GM12878 (cell line): Measurements from ENCODE around the gene LYSMD2.

Experiments
- BHLHE40 ChIP-seq, 2 experiments: fragments of 450-650 bp in 1 of 2; IDR thresholded peaks; 2 replicates each; pipeline ENCODE4 v1.6.1; 2011 to 2017; ENCODE audit warnings: low read depth in 2 of 2, borderline replicate concordance in 1 of 2, improper control_type of control experiment in 1 of 2, low read length in 1 of 2, mild to moderate bottlenecking in 1 of 2
- EP300 ChIP-seq, 2 experiments: fragments of 150-350 bp in 1 of 2; IDR thresholded peaks; 2 replicates each; pipeline ENCODE4 v1.6.1; 2011 to 2012; ENCODE audit warnings: low read depth in 2 of 2, low read length in 2 of 2, borderline replicate concordance in 1 of 2, improper control_type of control experiment in 1 of 2, inconsistent platforms in 1 of 2; ENCODE audit not compliant: control insufficient read depth in 1 of 2
- ETV6 ChIP-seq, 2 experiments: fragments of 450-650 bp in 1 of 2; IDR thresholded peaks in 1 of 2; conservative IDR thresholded peaks in 1 of 2; 2 replicates each; pipeline ENCODE4 v1.6.1; 2014; ENCODE audit warnings: antibody characterized with exemption in 1 of 2, borderline replicate concordance in 1 of 2, low read depth in 1 of 2, mild to moderate bottlenecking in 1 of 2, moderate library complexity in 1 of 2
- FOXK2 ChIP-seq: fragments of 450-650 bp; IDR thresholded peaks from 2 replicates; pipeline ENCODE4 v1.6.1; 2017; ENCODE audit warnings: mild to moderate bottlenecking, moderate library complexity
- MXI1 ChIP-seq: fragments of 150-350 bp; IDR thresholded peaks from 2 replicates; pipeline ENCODE4 v1.6.1; 2011; ENCODE audit warnings: low read depth, mild to moderate bottlenecking, inconsistent platforms, low read length, improper control_type of control experiment
- POLR2A ChIP-seq: IDR thresholded peaks from 2 replicates; pipeline ENCODE4 v1.6.1; 2011; ENCODE audit warnings: low read depth, mild to moderate bottlenecking, low read length
- POLR2AphosphoS5 ChIP-seq: IDR thresholded peaks from 2 replicates; pipeline ENCODE4 v1.6.1; 2011; ENCODE audit warnings: mild to moderate bottlenecking, low read length, inconsistent platforms
- RAD21 ChIP-seq: IDR thresholded peaks from 2 replicates; pipeline ENCODE4 v1.6.1; 2011; ENCODE audit warnings: mild to moderate bottlenecking, low read depth, low read length, moderate library complexity; ENCODE audit not compliant: insufficient read depth
- RCOR1 ChIP-seq: conservative IDR thresholded peaks from 2 replicates; pipeline ENCODE4 v1.6.1; 2012; ENCODE audit warnings: low read depth, low read length, improper control_type of control experiment
- USF2 ChIP-seq: IDR thresholded peaks from 2 replicates; pipeline ENCODE4 v1.6.1; 2011; ENCODE audit warnings: low read depth, low read length, improper control_type of control experiment, borderline replicate concordance
- YBX1 ChIP-seq: fragments of 450-650 bp; IDR thresholded peaks from 2 replicates; pipeline ENCODE4 v1.6.1; 2016; ENCODE audit warnings: antibody characterized with exemption
- ZNF592 ChIP-seq: fragments of 450-650 bp; IDR thresholded peaks from 2 replicates; pipeline ENCODE4 v1.6.1; 2017; ENCODE audit warnings: mild to moderate bottlenecking, moderate library complexity
- TF ChIP-seq, protein P1 (sequence below): IDR thresholded peaks from 2 replicates; pipeline ENCODE4 v1.6.1; 2011; ENCODE audit warnings: mild to moderate bottlenecking, low read depth, low read length, moderate library complexity; ENCODE audit not compliant: insufficient replicate concordance
- TF ChIP-seq, protein P2 (sequence below): IDR thresholded peaks from 2 replicates; pipeline ENCODE4 v1.6.1; 2012; ENCODE audit warnings: low read depth, low read length, improper control_type of control experiment

GRCh38 chr15:51739061-51739712, 1.7 kb upstream of the LYSMD2 start:
- TF ChIP-seq USF2 (no peak), MXI1 (no peak), POLR2A (no peak), RCOR1 (no peak), RAD21 (no peak), ETV6 (conservative IDR thresholded peaks at IDR 0.05 in 1 of 2, IDR thresholded peaks at IDR 0.05 in 1 of 2; ENCODE audit: borderline replicate concordance in 1 of 2, low read depth in 1 of 2) (no peak), ZNF592 (no peak), FOXK2 (no peak), EP300 (IDR thresholded peaks at IDR 0.05; ENCODE audit: borderline replicate concordance in 1 of 2, control insufficient read depth in 1 of 2, low read depth in 2 of 2, low read length in 2 of 2) (no peak), YBX1 (no peak), BHLHE40 (IDR thresholded peaks at IDR 0.05; ENCODE audit: borderline replicate concordance in 1 of 2, low read depth in 2 of 2, low read length in 1 of 2) (no peak), POLR2AphosphoS5 (no peak)
- TF ChIP-seq, protein P1, sequence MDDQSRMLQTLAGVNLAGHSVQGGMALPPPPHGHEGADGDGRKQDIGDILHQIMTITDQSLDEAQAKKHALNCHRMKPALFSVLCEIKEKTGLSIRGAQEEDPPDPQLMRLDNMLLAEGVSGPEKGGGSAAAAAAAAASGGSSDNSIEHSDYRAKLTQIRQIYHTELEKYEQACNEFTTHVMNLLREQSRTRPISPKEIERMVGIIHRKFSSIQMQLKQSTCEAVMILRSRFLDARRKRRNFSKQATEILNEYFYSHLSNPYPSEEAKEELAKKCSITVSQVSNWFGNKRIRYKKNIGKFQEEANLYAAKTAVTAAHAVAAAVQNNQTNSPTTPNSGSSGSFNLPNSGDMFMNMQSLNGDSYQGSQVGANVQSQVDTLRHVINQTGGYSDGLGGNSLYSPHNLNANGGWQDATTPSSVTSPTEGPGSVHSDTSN = no peak
- TF ChIP-seq, protein P2, sequence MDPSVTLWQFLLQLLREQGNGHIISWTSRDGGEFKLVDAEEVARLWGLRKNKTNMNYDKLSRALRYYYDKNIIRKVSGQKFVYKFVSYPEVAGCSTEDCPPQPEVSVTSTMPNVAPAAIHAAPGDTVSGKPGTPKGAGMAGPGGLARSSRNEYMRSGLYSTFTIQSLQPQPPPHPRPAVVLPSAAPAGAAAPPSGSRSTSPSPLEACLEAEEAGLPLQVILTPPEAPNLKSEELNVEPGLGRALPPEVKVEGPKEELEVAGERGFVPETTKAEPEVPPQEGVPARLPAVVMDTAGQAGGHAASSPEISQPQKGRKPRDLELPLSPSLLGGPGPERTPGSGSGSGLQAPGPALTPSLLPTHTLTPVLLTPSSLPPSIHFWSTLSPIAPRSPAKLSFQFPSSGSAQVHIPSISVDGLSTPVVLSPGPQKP = no peak
